ENCODE results near the gene CCNJ. TPM values are rescaled to one million over a fixed set of nuclear protein-coding genes. Genes with fewer than 3 reads are reported as not detected.

The CCNJ gene
- 4.3 to 7.7 TPM (median 6.4 TPM) in 5 replicates for total RNA-seq (2022; extraction: Qiagen RNA extraction; ENCODE audit: low read depth)

GRCh38 chr10:96043033-96043892 is at the start of gene CCNJ:
Gene CCNJ, plus strand, starts transcription at chr10:96043583. Its CDS starts 811 bp downstream, at chr10:96044394.

Other genes with a start within 250 kb of the CCNJ start
- gene CC2D2B, start 135.6 kb upstream of the CCNJ start, total RNA-seq (2022; extraction: Qiagen RNA extraction; ENCODE audit: low read depth): 0.22 TPM in 1 of 5 replicates, not detected in the others
- 3.8 to 9.3 TPM (median 6.8 TPM) in 5 replicates for gene ZNF518A, start 86.7 kb downstream of the CCNJ start, total RNA-seq (2022; extraction: Qiagen RNA extraction; ENCODE audit: low read depth)
- gene BLNK, start 228.0 kb downstream of the CCNJ start, total RNA-seq (2022; extraction: Qiagen RNA extraction; ENCODE audit: low read depth): not detected in 5 replicates